Amniotic stem cell (primary cell): ENCODE results near the gene PTPRM.

ENCODE experiments used
- DNase-seq: peaks from one replicate; lab custom pipeline; 2025; lab: John Stamatoyannopoulos, UW

The PTPRM gene

DNA sequence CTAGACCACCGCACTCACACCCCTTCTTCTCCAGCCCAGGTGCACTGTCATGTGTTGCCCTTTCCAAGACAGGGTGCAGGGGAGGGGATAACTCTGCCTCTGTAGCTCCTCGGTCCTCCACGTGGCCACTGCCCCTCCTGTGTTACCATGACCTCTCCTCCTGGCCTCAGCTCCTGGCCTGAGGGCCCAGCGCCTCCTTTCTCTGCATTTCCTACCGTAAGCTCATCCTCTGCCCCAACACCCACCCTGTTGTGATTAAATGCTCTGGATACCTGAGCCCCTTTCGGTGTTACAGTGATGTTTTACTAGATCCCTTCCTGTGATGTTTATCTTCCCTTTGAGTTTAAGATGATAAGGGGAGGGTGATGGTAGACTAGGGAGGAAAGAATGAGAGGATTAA lies 242.3 kb downstream of the PTPRM start:
- no peak for DNase-seq

- DNase-seq = no peak
These were observed 242.9 kb downstream of the PTPRM start for GRCh38 chr18:7809978-7810377.

- DNase-seq = peak; percentile 41
These were observed 245.4 kb downstream of the PTPRM start for GRCh38 chr18:7812431-7813063.

GRCh38 chr18:7813131-7813530 lies 246.0 kb downstream of the PTPRM start:
- DNase-seq = no peak

- DNase-seq = no peak
These were observed 247.7 kb downstream of the PTPRM start for GRCh38 chr18:7814754-7815315.

DNA sequence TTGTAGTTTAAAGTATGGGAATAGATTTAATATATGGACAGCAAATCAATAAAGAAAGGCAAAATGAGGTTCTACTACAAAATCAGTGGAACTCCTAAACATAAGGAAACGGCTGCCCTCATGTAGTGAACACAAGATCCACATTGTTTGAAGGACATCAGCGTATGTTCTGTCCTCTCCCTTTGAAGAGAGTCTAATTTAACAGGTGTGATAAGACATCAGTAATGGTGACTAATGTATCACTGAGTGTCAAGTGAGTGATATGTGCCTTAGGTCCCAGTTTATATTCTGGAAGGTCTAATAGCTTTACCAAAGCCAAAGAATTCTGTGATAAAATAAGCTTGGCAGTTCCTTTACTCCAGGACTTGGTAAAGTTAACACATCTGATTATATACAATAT lies 248.7 kb downstream of the PTPRM start:
- DNase-seq = no peak

- DNase-seq = no peak
These were observed 250.6 kb downstream of the PTPRM start for GRCh38 chr18:7817575-7818230.

- DNase-seq = no peak
These were observed 254.7 kb downstream of the PTPRM start for GRCh38 chr18:7821784-7822183.

DNA sequence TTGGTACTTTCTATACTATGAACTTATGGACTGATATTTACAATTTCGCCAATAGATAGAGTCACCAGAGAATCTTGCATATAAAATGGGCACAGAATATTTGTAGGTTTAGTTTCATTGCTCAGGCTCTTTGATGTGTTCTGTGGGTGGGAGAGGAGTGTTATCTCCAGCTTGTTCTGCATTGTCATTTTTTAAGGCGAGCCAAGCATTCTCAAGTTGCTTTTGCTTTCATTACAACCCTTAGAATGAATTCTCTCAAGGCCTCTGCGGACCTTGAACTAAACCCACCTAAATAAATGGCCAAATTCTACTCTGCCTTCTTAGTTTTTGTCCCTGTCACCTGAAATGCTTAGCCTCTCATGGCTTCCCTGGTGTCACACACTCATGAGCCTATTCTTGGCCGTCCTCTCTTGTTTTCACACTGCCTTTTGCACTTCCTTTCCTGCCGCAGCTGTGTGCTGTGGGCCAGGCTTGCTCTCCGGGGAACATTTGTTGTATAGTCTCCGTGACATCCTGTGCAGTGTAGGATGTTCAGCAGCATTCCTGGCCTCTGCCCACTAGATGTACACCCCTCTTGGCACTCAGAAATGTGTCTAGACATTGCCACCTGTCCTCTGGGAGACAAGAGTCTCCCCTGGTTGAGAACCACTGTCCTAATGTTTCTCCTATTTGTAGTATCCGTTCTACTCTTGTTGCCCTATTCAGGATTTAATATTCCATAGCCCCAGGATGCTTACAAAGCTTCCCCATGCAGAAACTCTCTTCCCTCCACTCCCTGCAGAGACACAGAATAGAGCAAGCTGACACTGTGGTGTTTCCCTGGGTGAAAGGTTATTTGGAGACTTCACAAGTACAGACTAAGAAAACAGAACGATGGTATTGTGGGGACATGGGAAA lies 255.6 kb downstream of the PTPRM start:
- no peak for DNase-seq

- DNase-seq = no peak
These were observed 257.9 kb downstream of the PTPRM start for GRCh38 chr18:7824970-7825369.

- no peak for DNase-seq
These were observed 263.4 kb downstream of the PTPRM start for GRCh38 chr18:7830468-7830867.

DNA sequence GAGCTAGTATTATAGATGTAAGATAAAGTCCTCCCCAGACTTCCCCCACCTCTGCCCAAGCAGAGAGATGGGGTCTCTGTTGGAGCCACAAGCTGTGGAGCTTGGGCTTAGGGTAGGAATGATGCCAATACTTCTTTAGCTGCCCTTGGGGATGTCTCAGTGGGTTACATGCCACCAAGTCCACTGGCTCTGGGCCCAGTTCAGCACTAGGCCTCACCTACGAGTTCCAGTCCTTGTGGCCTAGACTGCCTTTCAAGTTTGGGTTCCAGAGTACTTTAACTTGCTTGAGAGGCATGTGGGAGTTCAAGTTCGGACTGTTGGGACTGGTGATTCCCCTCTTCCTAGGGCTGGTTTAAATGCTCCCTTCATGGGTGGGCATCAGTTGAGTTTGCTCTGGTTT lies 272.4 kb downstream of the PTPRM start:
- no peak for DNase-seq

DNA sequence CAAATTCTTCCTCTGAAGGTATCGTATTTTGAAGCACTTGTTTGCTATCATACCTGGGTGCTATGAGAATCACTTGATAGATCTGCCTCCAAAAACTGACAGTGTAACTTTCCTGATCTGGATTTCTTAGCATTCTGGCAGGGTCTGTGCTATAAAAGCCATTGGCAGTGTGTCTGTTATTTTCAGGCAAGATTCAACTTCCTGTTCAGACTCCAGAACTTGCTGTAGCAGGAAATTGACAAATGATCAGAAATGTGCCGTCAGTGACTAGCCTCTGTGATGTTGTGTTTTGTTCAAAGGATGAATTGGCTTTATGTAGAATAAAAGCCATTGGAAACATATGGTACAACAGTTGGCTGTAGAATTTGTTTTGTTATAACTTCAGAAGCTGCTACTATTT lies 273.3 kb downstream of the PTPRM start:
- no peak for DNase-seq

GRCh38 chr18:7844017-7844416 lies 276.9 kb downstream of the PTPRM start:
- DNase-seq = no peak

GRCh38 chr18:7844418-7844817 lies 277.3 kb downstream of the PTPRM start:
- no peak for DNase-seq

GRCh38 chr18:7846335-7846734 lies 279.2 kb downstream of the PTPRM start:
- DNase-seq = no peak

- DNase-seq = no peak
These were observed 280.4 kb downstream of the PTPRM start for GRCh38 chr18:7847357-7848053.

- no peak for DNase-seq
These were observed 280.9 kb downstream of the PTPRM start for GRCh38 chr18:7848054-7848412.

DNA sequence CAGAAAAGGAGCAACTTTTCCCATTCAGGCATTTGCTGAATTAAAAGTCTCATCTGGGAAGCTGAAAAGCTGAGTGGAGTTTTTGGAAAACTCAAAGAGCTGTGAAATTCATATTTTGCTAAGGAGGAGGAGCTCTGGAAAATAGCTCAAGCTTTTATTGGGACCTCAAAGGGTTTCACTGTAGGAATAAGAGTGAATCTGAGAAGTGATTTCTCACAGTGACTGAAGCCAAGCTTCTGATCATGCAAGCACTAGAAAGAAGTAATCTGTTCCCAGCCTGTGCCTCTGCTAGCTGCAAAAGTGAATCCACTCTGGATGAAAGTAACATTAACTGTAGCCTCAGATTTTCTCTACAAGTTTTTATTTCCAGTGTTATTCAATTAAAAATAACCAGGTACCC lies 283.3 kb downstream of the PTPRM start:
- no peak for DNase-seq

DNA sequence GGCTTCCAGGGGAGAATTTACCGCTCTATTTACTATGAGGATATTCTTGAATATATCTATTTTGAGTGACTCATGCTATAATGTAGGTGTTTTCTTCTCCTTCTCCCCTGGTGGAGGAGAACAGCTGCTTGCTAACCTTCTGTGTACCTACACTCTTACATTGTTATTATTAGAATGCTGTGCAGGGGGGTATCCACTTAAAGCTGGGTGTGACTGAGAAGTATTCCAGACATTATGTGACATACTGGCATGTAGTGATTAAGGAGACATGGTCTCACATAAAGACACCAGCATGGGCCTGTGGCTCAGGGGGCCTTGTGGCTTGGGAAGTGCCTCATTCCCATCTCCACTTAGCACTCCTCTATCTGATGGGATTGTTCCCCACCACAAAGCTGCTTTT lies 287.9 kb downstream of the PTPRM start:
- DNase-seq = no peak

DNA sequence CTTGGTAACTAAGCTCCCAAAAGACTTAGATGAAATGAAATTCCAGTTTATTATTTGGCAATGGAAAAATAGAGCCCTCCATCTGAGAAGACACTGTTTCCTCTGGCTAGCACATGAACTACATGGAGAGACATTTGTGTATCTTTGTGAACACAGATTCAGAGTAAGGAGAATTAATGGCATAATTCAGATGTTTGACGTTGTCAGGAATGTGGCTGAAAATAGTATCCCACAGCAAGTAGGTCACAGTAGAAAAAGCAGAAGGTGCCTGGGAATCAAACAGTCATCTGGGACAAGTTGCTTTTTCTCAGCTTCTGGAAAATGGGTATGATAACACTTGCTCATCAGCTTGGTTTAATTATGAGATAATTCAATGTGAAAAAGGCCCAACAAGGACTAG lies 288.6 kb downstream of the PTPRM start:
- DNase-seq = no peak

- DNase-seq = no peak
These were observed 289.0 kb downstream of the PTPRM start for GRCh38 chr18:7856116-7856515.
